ENCODE measurements around the gene OR2T2.

DNA sequence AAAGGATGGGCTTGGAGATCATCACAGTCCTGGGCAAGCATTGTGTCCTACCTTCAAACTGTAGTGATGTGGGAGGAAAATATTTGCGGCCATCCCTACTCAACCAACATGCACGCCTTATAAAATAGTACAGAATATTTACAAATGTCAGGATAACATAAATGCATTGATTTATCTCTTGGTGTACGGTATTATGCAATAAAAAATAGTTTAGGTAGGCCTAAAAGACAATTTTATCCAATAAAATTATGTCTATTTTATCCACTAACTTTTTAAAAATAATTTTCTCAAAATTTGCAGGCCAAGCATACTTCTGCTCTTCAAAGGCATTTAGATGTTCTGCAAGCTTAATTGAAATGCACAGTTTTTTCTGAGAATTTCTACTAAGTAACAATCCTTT, 42.7 kb upstream of the OR2T2 start, which contains the start of gene OR2T1:
- TF ChIP-seq, protein P1, sequence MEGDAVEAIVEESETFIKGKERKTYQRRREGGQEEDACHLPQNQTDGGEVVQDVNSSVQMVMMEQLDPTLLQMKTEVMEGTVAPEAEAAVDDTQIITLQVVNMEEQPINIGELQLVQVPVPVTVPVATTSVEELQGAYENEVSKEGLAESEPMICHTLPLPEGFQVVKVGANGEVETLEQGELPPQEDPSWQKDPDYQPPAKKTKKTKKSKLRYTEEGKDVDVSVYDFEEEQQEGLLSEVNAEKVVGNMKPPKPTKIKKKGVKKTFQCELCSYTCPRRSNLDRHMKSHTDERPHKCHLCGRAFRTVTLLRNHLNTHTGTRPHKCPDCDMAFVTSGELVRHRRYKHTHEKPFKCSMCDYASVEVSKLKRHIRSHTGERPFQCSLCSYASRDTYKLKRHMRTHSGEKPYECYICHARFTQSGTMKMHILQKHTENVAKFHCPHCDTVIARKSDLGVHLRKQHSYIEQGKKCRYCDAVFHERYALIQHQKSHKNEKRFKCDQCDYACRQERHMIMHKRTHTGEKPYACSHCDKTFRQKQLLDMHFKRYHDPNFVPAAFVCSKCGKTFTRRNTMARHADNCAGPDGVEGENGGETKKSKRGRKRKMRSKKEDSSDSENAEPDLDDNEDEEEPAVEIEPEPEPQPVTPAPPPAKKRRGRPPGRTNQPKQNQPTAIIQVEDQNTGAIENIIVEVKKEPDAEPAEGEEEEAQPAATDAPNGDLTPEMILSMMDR (conservative IDR thresholded peaks at IDR 0.05) = no peak
- no peak for TF ChIP-seq ZFX (IDR thresholded peaks at IDR 0.05)
